Measurements from ENCODE around the gene C1orf105.

Gene C1orf105

DNA sequence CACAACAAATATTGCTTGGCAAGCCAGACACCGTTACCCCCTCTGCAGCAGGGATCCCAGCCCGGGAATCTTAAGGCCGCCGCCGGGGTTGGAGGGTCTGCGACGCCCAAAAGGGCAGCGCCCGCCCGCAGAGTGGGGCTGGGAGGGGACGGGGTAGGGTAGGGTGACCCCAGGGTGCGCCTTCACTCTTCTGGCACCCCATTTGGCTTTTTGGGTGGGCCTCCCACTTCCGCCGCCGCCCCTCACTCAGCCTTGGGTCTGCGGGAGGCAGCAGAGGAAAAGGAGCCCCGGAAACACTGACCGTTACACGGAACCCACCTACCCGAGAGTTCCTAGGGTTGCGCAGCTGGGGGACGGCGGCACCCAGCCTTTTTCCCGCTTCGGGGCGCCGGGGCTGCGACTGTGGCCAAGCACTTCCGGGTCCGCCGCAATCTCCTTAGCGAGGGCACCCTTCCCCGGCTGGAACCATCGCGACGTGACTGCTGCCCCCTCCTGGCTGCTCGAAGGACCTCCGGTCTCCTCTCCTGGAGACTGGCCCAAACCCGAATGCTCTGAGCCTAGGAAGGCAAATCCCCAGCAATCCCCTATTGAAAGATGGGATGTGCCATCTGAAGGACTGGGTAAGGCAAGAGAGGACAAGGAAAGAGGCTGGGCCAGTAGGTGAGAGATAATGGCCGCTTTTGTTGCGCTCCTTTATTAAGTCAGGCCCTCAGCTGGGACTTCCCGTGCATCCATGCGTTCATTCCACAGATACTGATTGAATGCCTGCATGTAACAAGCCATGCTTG lies 23.4 kb downstream of the C1orf105 start, which contains the start of gene PIGC (continued):
- TF ChIP-seq BCL11A (tag by site-specific recombination; IDR thresholded peaks at IDR 0.05; ENCODE audit: low read depth) (no peak), ZSCAN23 (tag by site-specific recombination; IDR thresholded peaks at IDR 0.05) (no peak), ZNF341 (tag by site-specific recombination; IDR thresholded peaks at IDR 0.05; ENCODE audit: low read depth) (no peak), ZFHX2 (tag by site-specific recombination; conservative IDR thresholded peaks at IDR 0.05) (no peak), ZNF561 (tag by site-specific recombination; IDR thresholded peaks at IDR 0.05; ENCODE audit: borderline replicate concordance) (peak; percentile 84; the same call in 1 of the 2 replicates), ZNF138 (tag by site-specific recombination; IDR thresholded peaks at IDR 0.05; ENCODE audit: borderline replicate concordance) (no peak), SCRT2 (tag by site-specific recombination; IDR thresholded peaks at IDR 0.05) (no peak), WT1 (tag by site-specific recombination; IDR thresholded peaks at IDR 0.05) (0 out of 2 replicates have a peak, but pooled peaks have one; percentile 15), BCL6B (tag by site-specific recombination; IDR thresholded peaks at IDR 0.05) (no peak), ZNF843 (tag by site-specific recombination; IDR thresholded peaks at IDR 0.05) (no peak), ZNF776 (tag by site-specific recombination; IDR thresholded peaks at IDR 0.05; ENCODE audit: borderline replicate concordance) (no peak), ZXDB (tag by site-specific recombination; IDR thresholded peaks at IDR 0.05) (peak; percentile 70), ZNF292 (tag by site-specific recombination; IDR thresholded peaks at IDR 0.05; ENCODE audit: borderline replicate concordance, low read depth) (no peak), ZSCAN30 (tag by site-specific recombination; IDR thresholded peaks at IDR 0.05) (peak; percentile 65; the same call in 1 of the 2 replicates), ZNF600 (tag by site-specific recombination; IDR thresholded peaks at IDR 0.05) (peak; percentile 47; the same call in 1 of the 2 replicates), ZNF121 (tag by site-specific recombination; IDR thresholded peaks at IDR 0.05) (no peak), GFI1B (tag by site-specific recombination; IDR thresholded peaks at IDR 0.05) (no peak), ZFP69B (tag by site-specific recombination; IDR thresholded peaks at IDR 0.05) (no peak), ZNF366 (tag by site-specific recombination; conservative IDR thresholded peaks at IDR 0.05) (no peak), ZNF211 (tag by site-specific recombination; IDR thresholded peaks at IDR 0.05; ENCODE audit: low read depth) (no peak), KLF9 (tag by site-specific recombination; IDR thresholded peaks at IDR 0.05; ENCODE audit: low read depth) (no peak), REPIN1 (tag by site-specific recombination; IDR thresholded peaks at IDR 0.05; ENCODE audit: low read depth) (no peak), ZNF658 (tag by site-specific recombination; IDR thresholded peaks at IDR 0.05) (no peak), ZNF426 (tag by site-specific recombination; IDR thresholded peaks at IDR 0.05) (no peak), HOXD13 (CRISPR knock-in tag; IDR thresholded peaks at IDR 0.05; ENCODE audit: borderline replicate concordance) (no peak), SP3 (tag by site-specific recombination; IDR thresholded peaks at IDR 0.05) (no peak), ZNF174 (tag by site-specific recombination; IDR thresholded peaks at IDR 0.05) (no peak), ZNF704 (tag by site-specific recombination; IDR thresholded peaks at IDR 0.05) (no peak), ZBTB21 (tag by site-specific recombination; IDR thresholded peaks at IDR 0.05) (no peak), ZNF626 (tag by site-specific recombination; IDR thresholded peaks at IDR 0.05) (no peak)
- TF ChIP-seq, protein P1, sequence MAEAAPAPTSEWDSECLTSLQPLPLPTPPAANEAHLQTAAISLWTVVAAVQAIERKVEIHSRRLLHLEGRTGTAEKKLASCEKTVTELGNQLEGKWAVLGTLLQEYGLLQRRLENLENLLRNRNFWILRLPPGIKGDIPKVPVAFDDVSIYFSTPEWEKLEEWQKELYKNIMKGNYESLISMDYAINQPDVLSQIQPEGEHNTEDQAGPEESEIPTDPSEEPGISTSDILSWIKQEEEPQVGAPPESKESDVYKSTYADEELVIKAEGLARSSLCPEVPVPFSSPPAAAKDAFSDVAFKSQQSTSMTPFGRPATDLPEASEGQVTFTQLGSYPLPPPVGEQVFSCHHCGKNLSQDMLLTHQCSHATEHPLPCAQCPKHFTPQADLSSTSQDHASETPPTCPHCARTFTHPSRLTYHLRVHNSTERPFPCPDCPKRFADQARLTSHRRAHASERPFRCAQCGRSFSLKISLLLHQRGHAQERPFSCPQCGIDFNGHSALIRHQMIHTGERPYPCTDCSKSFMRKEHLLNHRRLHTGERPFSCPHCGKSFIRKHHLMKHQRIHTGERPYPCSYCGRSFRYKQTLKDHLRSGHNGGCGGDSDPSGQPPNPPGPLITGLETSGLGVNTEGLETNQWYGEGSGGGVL (tag by site-specific recombination; IDR thresholded peaks at IDR 0.05): no peak
- TF ChIP-seq, protein P2, sequence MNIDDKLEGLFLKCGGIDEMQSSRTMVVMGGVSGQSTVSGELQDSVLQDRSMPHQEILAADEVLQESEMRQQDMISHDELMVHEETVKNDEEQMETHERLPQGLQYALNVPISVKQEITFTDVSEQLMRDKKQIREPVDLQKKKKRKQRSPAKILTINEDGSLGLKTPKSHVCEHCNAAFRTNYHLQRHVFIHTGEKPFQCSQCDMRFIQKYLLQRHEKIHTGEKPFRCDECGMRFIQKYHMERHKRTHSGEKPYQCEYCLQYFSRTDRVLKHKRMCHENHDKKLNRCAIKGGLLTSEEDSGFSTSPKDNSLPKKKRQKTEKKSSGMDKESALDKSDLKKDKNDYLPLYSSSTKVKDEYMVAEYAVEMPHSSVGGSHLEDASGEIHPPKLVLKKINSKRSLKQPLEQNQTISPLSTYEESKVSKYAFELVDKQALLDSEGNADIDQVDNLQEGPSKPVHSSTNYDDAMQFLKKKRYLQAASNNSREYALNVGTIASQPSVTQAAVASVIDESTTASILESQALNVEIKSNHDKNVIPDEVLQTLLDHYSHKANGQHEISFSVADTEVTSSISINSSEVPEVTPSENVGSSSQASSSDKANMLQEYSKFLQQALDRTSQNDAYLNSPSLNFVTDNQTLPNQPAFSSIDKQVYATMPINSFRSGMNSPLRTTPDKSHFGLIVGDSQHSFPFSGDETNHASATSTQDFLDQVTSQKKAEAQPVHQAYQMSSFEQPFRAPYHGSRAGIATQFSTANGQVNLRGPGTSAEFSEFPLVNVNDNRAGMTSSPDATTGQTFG (tag by site-specific recombination; IDR thresholded peaks at IDR 0.05; ENCODE audit: borderline replicate concordance): no peak
- TF ChIP-seq, protein P3, sequence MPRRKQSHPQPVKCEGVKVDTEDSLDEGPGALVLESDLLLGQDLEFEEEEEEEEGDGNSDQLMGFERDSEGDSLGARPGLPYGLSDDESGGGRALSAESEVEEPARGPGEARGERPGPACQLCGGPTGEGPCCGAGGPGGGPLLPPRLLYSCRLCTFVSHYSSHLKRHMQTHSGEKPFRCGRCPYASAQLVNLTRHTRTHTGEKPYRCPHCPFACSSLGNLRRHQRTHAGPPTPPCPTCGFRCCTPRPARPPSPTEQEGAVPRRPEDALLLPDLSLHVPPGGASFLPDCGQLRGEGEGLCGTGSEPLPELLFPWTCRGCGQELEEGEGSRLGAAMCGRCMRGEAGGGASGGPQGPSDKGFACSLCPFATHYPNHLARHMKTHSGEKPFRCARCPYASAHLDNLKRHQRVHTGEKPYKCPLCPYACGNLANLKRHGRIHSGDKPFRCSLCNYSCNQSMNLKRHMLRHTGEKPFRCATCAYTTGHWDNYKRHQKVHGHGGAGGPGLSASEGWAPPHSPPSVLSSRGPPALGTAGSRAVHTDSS (tag by site-specific recombination; IDR thresholded peaks at IDR 0.05): no peak

Data from HEK293 (cell line).